GM20000 (cell line): ENCODE results near the gene PARD6G.

Experiments used
- DNase-seq: peaks from one replicate; pipeline ENCODE4 v3.0.0; 2012; ENCODE audit warnings: low spot score
- TF ChIP-seq, protein P1 (sequence below): IDR thresholded peaks from 2 replicates; pipeline ENCODE4 v1.5.1; 2012; ENCODE audit warnings: mild to moderate bottlenecking, control low read depth; ENCODE audit errors: extremely low read depth, missing control alignments

Gene PARD6G

DNA sequence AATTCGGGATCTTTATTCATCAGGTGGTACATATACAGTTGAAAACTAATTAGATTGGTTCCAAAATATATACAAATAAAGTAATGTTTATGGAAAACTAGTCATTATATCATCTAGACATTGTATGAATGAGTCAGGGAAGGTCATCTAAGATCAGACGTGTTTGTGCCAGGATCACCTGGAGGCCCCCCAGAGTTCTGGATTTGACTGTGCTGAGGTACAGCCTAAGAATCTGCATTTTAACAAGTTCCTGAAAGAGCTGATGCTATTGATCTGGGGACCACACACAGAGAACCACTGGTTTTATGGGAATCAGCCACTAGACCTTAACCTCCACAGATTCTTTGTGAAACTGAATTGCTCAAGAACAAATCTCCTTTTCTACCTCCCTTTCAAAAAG, 43.2 kb downstream of the PARD6G start:
- DNase-seq: no peak
- TF ChIP-seq, protein P1, sequence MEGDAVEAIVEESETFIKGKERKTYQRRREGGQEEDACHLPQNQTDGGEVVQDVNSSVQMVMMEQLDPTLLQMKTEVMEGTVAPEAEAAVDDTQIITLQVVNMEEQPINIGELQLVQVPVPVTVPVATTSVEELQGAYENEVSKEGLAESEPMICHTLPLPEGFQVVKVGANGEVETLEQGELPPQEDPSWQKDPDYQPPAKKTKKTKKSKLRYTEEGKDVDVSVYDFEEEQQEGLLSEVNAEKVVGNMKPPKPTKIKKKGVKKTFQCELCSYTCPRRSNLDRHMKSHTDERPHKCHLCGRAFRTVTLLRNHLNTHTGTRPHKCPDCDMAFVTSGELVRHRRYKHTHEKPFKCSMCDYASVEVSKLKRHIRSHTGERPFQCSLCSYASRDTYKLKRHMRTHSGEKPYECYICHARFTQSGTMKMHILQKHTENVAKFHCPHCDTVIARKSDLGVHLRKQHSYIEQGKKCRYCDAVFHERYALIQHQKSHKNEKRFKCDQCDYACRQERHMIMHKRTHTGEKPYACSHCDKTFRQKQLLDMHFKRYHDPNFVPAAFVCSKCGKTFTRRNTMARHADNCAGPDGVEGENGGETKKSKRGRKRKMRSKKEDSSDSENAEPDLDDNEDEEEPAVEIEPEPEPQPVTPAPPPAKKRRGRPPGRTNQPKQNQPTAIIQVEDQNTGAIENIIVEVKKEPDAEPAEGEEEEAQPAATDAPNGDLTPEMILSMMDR: no peak

DNA sequence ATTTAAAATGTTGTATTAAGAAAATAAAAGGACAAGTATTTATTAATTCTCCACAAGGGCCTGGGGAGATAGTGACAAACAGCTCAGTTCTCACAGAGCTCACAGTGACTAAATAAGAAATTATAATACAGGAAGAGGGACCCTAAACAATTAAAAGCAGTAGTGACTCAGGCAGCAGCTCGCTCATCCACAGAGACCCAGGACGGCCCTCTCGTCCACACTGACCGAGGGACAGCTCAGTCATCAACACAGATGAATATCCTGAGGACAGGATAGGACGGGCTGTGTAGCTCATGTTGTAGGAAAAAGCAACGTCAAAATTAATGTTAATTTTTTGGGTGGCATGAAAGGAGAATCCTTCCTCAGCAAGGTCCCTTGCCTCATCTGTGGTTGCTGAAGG, 44.1 kb downstream of the PARD6G start:
- TF ChIP-seq, protein P1: no peak
- no peak for DNase-seq

DNA sequence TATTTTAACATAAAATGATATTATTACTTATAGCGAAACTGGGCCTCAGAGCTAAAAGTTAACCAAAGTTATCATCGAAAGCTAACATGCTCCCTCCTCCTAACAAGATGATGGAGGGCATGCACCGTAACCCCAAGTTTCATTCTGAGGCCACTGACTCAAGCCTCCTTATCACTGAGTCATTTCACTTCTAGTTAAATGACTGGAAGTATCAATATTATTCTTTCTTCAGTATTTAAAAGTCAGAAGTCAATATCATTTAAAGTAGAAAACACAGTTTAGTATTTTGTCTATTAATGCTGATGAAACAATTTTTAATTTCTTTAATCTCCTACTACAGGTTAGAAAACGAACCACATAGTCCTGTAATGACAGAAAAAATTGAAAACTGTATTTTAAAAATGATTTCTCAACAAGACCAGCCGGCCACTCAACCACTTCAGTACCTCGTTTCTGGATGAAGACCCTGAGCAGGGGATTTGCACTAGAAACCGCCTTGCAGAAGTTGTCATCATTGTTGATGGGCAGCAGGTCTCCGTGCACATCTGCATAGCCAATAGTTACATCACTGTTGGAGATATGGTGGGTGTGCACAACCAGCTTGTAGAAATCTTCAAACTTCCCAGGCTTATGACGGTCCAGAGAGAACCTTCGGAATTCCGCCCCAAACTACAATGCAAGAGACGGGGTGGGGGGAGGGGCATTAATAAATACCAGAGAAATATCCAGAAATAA, 44.9 kb downstream of the PARD6G start:
- peak; percentile 78 for DNase-seq
- TF ChIP-seq, protein P1: no peak

DNA sequence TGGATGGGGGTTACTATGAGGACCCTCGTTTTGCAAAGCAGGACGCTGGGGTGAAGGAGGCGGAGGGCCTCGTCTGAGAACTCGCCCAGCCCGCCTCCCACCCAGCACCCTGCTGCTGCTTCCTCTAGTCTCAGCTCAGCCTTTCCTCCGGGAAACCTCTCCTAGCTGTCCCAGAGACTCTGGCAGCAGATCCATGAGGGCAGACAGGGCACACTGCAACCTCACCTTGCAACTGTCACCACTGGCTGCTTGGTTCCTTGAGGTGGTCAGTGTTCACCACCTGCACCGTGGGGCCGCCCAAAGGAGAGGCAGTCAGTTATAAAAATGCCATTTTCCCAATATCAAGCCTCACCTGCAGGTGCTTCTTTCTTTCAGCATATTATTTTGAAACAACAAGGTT, 45.6 kb downstream of the PARD6G start:
- no peak for DNase-seq
- TF ChIP-seq, protein P1: no peak

DNA sequence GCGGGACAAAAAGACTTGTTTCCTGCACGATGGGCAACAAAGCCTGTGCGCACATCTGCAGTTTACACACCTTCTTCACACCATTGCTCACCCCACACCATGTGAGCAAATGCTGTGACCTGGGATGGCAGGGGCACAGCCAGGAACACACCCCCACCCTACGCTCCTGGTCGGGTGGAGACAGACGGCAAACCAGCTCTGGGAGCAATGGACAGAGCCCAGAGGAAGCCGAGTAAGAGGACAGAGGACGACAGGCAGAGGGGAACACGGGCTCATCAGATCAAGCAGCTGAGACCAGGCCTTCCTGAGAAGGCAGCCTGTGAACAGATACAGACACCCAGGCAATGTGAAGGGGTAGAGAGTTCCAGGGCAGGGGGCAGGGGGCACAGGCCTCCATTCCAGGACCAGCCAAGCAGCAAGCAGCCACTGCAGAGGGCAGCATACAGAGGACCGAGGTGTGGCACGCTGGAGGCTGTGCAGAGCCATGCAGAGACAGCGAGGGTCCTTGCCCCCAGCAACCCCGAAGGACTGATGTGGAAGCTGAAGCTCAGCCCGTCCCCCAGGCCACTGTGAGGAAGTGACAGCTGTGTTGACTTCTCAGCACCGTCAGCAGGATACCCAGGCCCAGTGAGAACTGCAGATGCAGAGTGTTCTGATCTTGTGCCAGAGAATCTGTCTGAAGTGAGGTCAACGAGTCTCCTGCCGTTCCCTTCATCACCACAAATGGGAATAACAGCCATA, 46.2 kb downstream of the PARD6G start:
- no peak for DNase-seq
- TF ChIP-seq, protein P1: no peak

DNA sequence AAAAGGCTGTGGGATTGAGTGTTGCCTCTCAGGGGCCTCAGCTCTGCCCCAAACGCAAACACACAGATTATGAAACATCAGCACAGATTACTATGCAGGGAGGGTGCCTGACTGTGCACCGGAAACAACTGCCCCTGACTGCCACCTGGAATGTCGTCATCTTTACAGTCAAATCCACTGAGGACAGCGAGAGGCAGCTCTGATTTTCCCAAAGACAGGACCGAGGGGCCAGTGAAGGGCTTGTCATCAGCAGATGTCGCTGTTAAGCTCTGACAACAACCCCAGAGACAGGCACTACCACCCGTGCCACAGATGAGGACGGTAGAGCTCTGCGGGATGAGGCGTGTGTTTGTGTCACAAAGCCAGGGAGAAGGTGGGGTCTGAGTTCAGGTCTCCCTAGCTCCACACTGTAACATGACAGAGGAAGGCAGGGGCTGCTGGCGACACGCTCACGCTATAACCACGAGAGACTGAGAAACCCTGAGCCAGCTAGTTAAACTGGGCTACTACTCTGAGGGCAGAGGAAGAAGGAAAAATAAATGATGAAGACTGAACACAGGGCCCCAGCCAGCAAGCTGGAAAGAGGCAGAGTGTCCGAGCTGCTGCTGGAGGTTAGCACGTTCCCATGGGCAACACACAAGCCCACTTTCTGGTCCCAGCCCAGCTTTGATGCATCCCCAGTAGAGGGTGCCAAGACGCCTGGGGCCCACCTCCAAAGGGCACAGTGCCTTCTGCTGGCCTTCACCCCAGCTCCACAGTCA, 47.0 kb downstream of the PARD6G start:
- TF ChIP-seq, protein P1: peak; percentile 30
- no peak for DNase-seq
